Common myeloid progenitor, CD34-positive (primary cell): Measurements from ENCODE around the gene LRRC47.

ENCODE experiments used
- CTCF ChIA-PET: fragments of 350-600 bp; sonication (Branson Sonifier 250); formaldehyde crosslinking; loops from one replicate; lab custom pipeline; 2021; ENCODE audit warnings: antibody characterized with exemption; lab: Charles Lee
- POLR2A ChIA-PET: fragments of 350-600 bp; sonication (Branson Sonifier 250); formaldehyde crosslinking; loops from one replicate; lab custom pipeline; 2021; ENCODE audit warnings: antibody characterized with exemption; lab: Charles Lee
- DNase-seq, 3 donors: peaks; one replicate each; pipeline versions ENCODE4 v3.0.0 to v3.0.0-alpha.2; 2013
- H3K27ac ChIP-seq, 2 experiments: 1 replicate in 1 of 2; 2 replicates in 1 of 2; pipeline ENCODE4 v1.7.0; 2013; ENCODE audit warnings: inconsistent platforms in 2 of 2, low read length in 2 of 2, mild to moderate bottlenecking in 2 of 2, low read depth in 1 of 2, moderate library complexity in 1 of 2; ENCODE audit not compliant: severe bottlenecking in 2 of 2, insufficient read depth in 1 of 2, poor library complexity in 1 of 2
- H3K27me3 ChIP-seq, 5 experiments: replicated peaks in 2 of 5; 1 replicate in 3 of 5; 2 replicates in 2 of 5; pipeline versions ENCODE4 v1.6.1 to v1.7.0; 2013; ENCODE audit warnings: low read length in 4 of 5, mild to moderate bottlenecking in 2 of 5, moderate library complexity in 2 of 5, inconsistent platforms in 1 of 5; ENCODE audit not compliant: insufficient read depth in 5 of 5, control insufficient read depth in 4 of 5
- H3K36me3 ChIP-seq, 4 experiments: 1 replicate in 2 of 4; 2 replicates in 2 of 4; pipeline versions ENCODE4 v1.6.1 to v1.7.0; 2013; ENCODE audit warnings: low read length in 3 of 4, control low read depth in 1 of 4, mild to moderate bottlenecking in 1 of 4; ENCODE audit not compliant: control insufficient read depth in 4 of 4, insufficient read depth in 4 of 4
- H3K4me1 ChIP-seq, 4 experiments: 1 replicate in 3 of 4; 2 replicates in 1 of 4; pipeline versions ENCODE4 v1.6.1 to v1.7.1; 2013; ENCODE audit warnings: low read length in 3 of 4, mild to moderate bottlenecking in 3 of 4, control low read depth in 1 of 4, inconsistent platforms in 1 of 4, moderate library complexity in 1 of 4; ENCODE audit not compliant: control insufficient read depth in 4 of 4, insufficient read depth in 4 of 4; ENCODE audit errors: control extremely low read depth in 1 of 4
- H3K4me3 ChIP-seq, 7 experiments: 1 replicate in 4 of 7; 2 replicates in 3 of 7; pipeline versions ENCODE4 v1.5.1 to v1.7.0; 2013; ENCODE audit warnings: mild to moderate bottlenecking in 7 of 7, low read length in 6 of 7, moderate library complexity in 6 of 7, inconsistent platforms in 2 of 7, low read depth in 2 of 7, control low read depth in 1 of 7; ENCODE audit not compliant: insufficient read depth in 4 of 7, control insufficient read depth in 1 of 7; ENCODE audit errors: extremely low read depth in 1 of 7
- H3K9me3 ChIP-seq, 5 experiments: 1 replicate in 4 of 5; 2 replicates in 1 of 5; pipeline versions ENCODE4 v1.6.1 to v1.7.1; 2013; ENCODE audit warnings: low read length in 4 of 5, mild to moderate bottlenecking in 2 of 5, inconsistent platforms in 1 of 5, low read depth in 1 of 5, moderate library complexity in 1 of 5; ENCODE audit not compliant: control insufficient read depth in 4 of 5, insufficient read depth in 2 of 5; ENCODE audit errors: control extremely low read depth in 1 of 5
- WGBS: methylation state at CpG from one replicate; pipeline ENCODE4 v1.1.5; 2013; ENCODE audit not compliant: insufficient coverage; 5-methylcytosine and 5-hydroxymethylcytosine counted together

LRRC47 gene

DNA sequence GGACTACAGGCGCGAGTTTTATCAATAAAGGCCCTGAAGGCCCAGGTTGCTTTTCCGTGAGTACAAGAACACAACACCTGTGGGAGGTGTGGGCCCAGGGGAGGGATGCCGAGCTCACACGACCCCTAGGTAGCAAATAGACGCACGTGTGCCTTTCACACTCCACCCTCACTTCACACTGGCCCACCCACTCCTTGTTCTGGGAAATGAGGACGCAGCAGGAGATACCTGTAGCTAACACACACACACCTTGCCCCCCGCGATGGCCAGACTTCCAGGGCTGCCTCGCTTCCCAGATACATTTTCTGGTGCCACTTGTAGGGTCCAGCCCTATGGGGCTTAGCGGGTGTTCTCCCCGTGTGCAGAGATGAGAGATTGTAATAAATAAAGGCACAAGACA lies 48.4 kb downstream of the LRRC47 start:
- H3K4me3 ChIP-seq, result peak overlapping the region in 5 of 7 experiments; percentile 57 to 82 (median 79)
- 89% methylated on average over 6 of the region's 13 CpGs for WGBS

GRCh38 chr1:3747522-3747848 lies 48.8 kb downstream of the LRRC47 start:
- Histone ChIP-seq H3K4me3 (peak overlapping the region; percentile 48 to 82 (median 75)), H3K27me3 (peaks cover 0 to 3% (median 0%) of the 10 kb centered on the region in 5 experiments), H3K36me3 (peaks cover 0 to 12% (median 10%) of the 10 kb centered on the region in 4 experiments), H3K27ac (no peak overlapping the region), H3K4me1 (peaks cover 0 to 31% (median 18%) of the 10 kb centered on the region in 4 experiments), H3K9me3 (no peaks in the 10 kb centered on the region)
- POLR2A ChIA-PET, result no interaction called here
- CTCF ChIA-PET, result no interaction called here
- no CpG with 5 or more reads among the region's 6 CpGs for WGBS
- DNase-seq, result no peak

More for the DNA sequence above, 48.4 kb downstream of the LRRC47 start:
- ChIA-PET CTCF (no interaction called here), POLR2A (no interaction called here)
- Histone ChIP-seq H3K4me1 (peaks cover 0 to 31% (median 18%) of the 10 kb centered on the region in 4 experiments), H3K27me3 (peaks cover 0 to 3% (median 0%) of the 10 kb centered on the region in 5 experiments), H3K36me3 (peaks cover 0 to 8% (median 6%) of the 10 kb centered on the region in 4 experiments), H3K9me3 (no peaks in the 10 kb centered on the region), H3K27ac (no peak overlapping the region)
- no peak for DNase-seq

DNA sequence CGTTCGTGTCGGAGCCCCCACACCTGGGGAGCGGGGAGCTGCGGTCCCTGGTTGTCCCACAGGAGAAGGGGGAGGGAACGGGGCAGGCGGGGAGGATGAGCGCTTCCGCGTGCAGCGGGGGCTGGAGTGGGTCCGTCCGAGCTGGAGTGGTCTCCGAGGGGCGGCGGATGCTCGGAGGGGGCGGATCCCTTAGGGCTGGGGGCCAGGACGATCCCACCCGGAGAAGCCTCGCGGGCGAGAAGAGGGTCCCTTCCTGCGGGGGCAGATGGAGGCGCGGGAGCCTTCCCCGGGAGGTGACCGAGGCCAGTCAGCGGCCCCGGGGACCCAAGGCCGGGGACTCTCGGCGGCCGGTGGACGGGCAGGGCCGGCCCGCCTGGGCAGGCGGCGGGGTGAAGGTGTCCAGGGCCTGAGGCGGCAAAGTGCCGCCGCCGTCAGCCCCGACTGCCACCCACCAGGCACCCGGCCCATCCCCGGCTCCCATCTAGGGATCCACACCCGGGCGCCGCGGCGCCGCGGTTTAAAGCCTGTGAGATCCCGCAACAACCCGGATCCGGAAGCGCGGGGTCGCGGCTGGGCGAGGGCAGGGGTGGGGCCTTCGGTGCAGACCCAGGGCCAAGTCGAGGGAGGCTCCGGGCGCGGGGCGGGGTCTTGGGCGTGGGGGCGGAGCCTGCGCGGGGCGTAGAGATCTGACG lies 49.3 kb downstream of the LRRC47 start:
- H3K4me1 ChIP-seq, result peaks cover 0 to 31% (median 18%) of the 10 kb centered on the region in 4 experiments
- H3K36me3 ChIP-seq, result peaks cover 0 to 17% (median 15%) of the 10 kb centered on the region in 4 experiments
- peaks cover 0 to 3% (median 0%) of the 10 kb centered on the region in 5 experiments for H3K27me3 ChIP-seq
- peak overlapping the region in 1 of 2 experiments; percentile 43 for H3K27ac ChIP-seq
- H3K9me3 ChIP-seq, result no peaks in the 10 kb centered on the region
- H3K4me3 ChIP-seq, result peak overlapping the region; percentile 48 to 82 (median 75)
- DNase-seq, result peak; percentile 79 to 89 (median 85)
- POLR2A ChIA-PET, result no interaction called here
- under 1% methylated on average over 62 of the region's 73 CpGs for WGBS
- CTCF ChIA-PET, result no interaction called here

DNA sequence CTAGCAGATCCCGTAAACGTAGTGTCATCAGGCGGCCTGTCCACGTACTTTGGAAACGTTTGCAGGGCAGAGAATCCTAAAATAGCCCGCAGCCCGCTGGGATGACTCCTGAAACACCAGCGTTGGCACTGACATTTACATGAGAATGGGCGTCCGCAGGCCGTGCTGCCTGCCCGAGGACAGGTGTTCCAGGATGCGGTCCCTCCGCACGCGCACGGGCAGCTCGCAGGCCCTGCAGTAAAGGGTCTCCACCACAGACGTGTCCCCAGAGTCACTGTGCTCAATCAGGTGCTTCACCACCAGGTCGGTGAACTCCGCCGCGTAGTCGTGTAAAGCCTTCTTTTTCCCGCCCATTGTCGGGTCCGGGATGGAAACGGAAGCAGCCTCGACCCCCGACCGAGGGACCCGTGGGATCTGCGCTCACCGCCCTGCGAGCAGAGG lies 49.9 kb downstream of the LRRC47 start:
- Histone ChIP-seq H3K4me1 (peaks cover 0 to 31% (median 18%) of the 10 kb centered on the region in 4 experiments), H3K27ac (no peak overlapping the region), H3K4me3 (peak overlapping the region in 6 of 7 experiments; percentile 61 to 82 (median 77)), H3K27me3 (peaks cover 0 to 3% (median 0%) of the 10 kb centered on the region in 5 experiments), H3K36me3 (peaks cover 0 to 23% (median 17%) of the 10 kb centered on the region in 4 experiments), H3K9me3 (no peaks in the 10 kb centered on the region)
- 37% methylated on average over 34 of the region's 35 CpGs for WGBS
- POLR2A ChIA-PET, result no interaction called here
- no peak for DNase-seq
- CTCF ChIA-PET, result no interaction called here

DNA sequence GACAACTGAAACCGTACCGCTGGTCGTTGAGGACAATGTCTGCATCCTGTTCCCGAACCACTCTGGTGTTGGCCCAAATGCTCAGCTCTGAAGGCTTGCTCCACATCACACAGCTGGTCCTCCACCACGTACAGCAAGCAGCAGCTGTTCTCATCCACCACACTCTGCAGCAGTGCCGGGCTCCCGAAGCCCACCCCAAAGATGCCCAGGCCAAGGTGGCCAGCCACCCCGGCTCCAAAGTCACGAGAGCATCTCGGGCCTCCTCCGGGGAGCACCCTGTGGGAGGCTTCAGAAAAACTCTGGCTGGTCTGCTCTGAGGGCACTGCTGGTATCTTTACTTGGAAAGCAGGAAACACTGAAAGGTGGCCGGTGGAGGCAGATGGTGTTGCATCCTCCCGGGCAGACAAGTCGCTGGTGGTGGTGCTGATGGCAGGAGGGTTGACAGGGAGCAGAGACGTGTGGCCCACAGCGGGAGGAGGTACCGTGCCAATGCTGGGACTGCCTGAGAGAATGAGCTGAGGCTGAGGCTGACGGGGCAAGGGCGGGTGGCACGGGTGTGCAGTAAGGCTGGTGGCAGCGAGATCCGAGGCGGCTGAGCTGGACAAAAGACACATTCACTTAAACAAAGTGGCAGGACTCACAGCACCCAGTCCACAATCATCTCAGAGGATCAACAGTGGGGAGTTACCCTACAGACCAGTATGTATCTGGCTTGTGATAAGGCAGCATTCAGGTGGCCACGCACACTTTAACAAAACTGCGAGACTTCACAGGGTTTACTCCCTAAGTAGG lies 50.5 kb downstream of the LRRC47 start:
- DNase-seq, result peak in 2 of 3 donors; percentile 13 to 19

GRCh38 chr1:3745071-3745470 lies 51.2 kb downstream of the LRRC47 start:
- DNase-seq, result no peak
- Histone ChIP-seq H3K27me3 (no peaks in the 10 kb centered on the region), H3K4me1 (peaks cover 0 to 26% (median 18%) of the 10 kb centered on the region in 4 experiments), H3K36me3 (peaks cover 0 to 32% (median 22%) of the 10 kb centered on the region in 4 experiments), H3K4me3 (no peak overlapping the region), H3K27ac (no peak overlapping the region), H3K9me3 (no peaks in the 10 kb centered on the region)
- CTCF ChIA-PET, result no interaction called here
- POLR2A ChIA-PET, result no interaction called here
- 99% methylated on average over 9 of the region's 12 CpGs for WGBS

More for the DNA sequence above, 50.5 kb downstream of the LRRC47 start:
- Histone ChIP-seq H3K27ac (no peak overlapping the region), H3K4me1 (peaks cover 0 to 26% (median 18%) of the 10 kb centered on the region in 4 experiments), H3K9me3 (no peaks in the 10 kb centered on the region), H3K36me3 (peaks cover 0 to 28% (median 18%) of the 10 kb centered on the region in 4 experiments), H3K27me3 (no peaks in the 10 kb centered on the region), H3K4me3 (peak overlapping the region in 3 of 7 experiments; percentile 75 to 82 (median 79))
- ChIA-PET CTCF (no interaction called here), POLR2A (no interaction called here)
- 90% methylated on average over 19 of the region's 25 CpGs for WGBS
